K562 (cell line): ENCODE measurements around the gene PPM1D. TPM values are rescaled to one million over a fixed set of nuclear protein-coding genes. Genes with fewer than 3 reads are reported as not detected.

ENCODE experiments used
- ATAC-seq: fragments of 200-7000 bp; cut with Tn5 transposase; 3 replicates; pipeline ENCODE4 v1.9.1; 2020; ENCODE audit warnings: moderate library complexity
- BruUV-seq: library from RNA; stranded (reverse); fragments of 400-500 nt; replicated peaks from 2 replicates; lab custom pipeline; 2021; lab: Mats Ljungman, UMichigan
- CTCF ChIA-PET: fragments of 300-600 bp; formaldehyde crosslinking; extraction: SDS; loops from one replicate; lab custom pipeline; 2021; ENCODE audit warnings: low intra/inter-chr PET ratio; lab: Yijun Ruan, JAX
- POLR2A ChIA-PET: fragments of 300-600, 350-650 bp; sonication (Branson Sonifier 250); formaldehyde crosslinking; extraction: SDS; loops from one replicate; lab custom pipeline; 2021; ENCODE audit warnings: antibody characterized with exemption, inconsistent platforms; lab: Yijun Ruan, JAX
- DNase-seq, 4 experiments: peaks; one replicate each; pipeline versions ENCODE4 v3.0.0 to v3.0.0-alpha.2; 2011 to 2018; ENCODE audit warnings: low spot score in 3 of 4, mixed read lengths in 3 of 4; ENCODE audit errors: extremely low read depth in 1 of 4
- FAIRE-seq: peaks from 2 replicates; lab custom pipeline; 2011; peaks lifted over from hg19 to GRCh38; lab: Jason Lieb, UNC
- H2AFZ ChIP-seq: 2 replicates; pipeline ENCODE4 v1.6.0; 2011; ENCODE audit warnings: low read depth, low read length, control low read depth, inconsistent platforms
- H3K27ac ChIP-seq: fragments of 200-600 bp; 3 replicates; pipeline ENCODE4 v1.8.0; 2011; ENCODE audit warnings: low read depth, mild to moderate bottlenecking, control low read depth, inconsistent platforms, low read length, moderate library complexity, mixed read lengths; ENCODE audit errors: extremely low read depth
- H3K27me3 ChIP-seq, 2 experiments: fragments of 300-600 bp in 1 of 2; 2 replicates in 1 of 2; 3 replicates in 1 of 2; pipeline versions ENCODE4 v1.6.0 to v1.8.0; 2011; ENCODE audit warnings: inconsistent platforms in 2 of 2, low read length in 2 of 2, mild to moderate bottlenecking in 1 of 2, mixed read lengths in 1 of 2, moderate library complexity in 1 of 2; ENCODE audit not compliant: control insufficient read depth in 2 of 2, insufficient read depth in 2 of 2
- H3K36me3 ChIP-seq: fragments of 300-600 bp; 3 replicates; pipeline ENCODE4 v1.8.0; 2011; ENCODE audit warnings: mild to moderate bottlenecking, low read length, inconsistent platforms; ENCODE audit not compliant: control insufficient read depth, insufficient read depth
- H3K4me1 ChIP-seq, 2 experiments: fragments of 200-600 bp in 1 of 2; replicated peaks in 1 of 2; 2 replicates in 1 of 2; 3 replicates in 1 of 2; pipeline versions ENCODE4 v1.5.1 to v1.8.0; 2011; ENCODE audit warnings: inconsistent platforms in 2 of 2, low read length in 2 of 2, mild to moderate bottlenecking in 1 of 2, mixed read lengths in 1 of 2, moderate library complexity in 1 of 2; ENCODE audit not compliant: control insufficient read depth in 2 of 2, insufficient read depth in 2 of 2
- H3K4me2 ChIP-seq: 2 replicates; pipeline ENCODE4 v1.6.1; 2011; ENCODE audit warnings: low read length, control low read depth, inconsistent platforms, mixed read lengths; ENCODE audit not compliant: insufficient read depth
- H3K4me3 ChIP-seq: fragments of 200-600 bp; sonication (generic), shearing (Covaris generic); 2 replicates; pipeline ENCODE4 v1.5.1; 2016; ENCODE audit warnings: control low read depth, inconsistent platforms
- H3K79me2 ChIP-seq: fragments of 200-600 bp; 3 replicates; pipeline ENCODE4 v1.8.0; 2011; ENCODE audit warnings: low read length, inconsistent platforms; ENCODE audit not compliant: control insufficient read depth, insufficient read depth
- H3K9ac ChIP-seq, 2 experiments: 2 replicates each; pipeline versions ENCODE4 v1.6.0 to v1.6.1; 2011; ENCODE audit warnings: low read depth in 2 of 2, low read length in 2 of 2, control low read depth in 1 of 2, inconsistent platforms in 1 of 2, mild to moderate bottlenecking in 1 of 2, mixed read lengths in 1 of 2; ENCODE audit not compliant: insufficient read depth in 1 of 2
- H3K9me1 ChIP-seq: one replicate; pipeline ENCODE4 v1.6.0; 2011; ENCODE audit warnings: inconsistent platforms, mild to moderate bottlenecking, low read length, moderate library complexity; ENCODE audit not compliant: control insufficient read depth, insufficient read depth
- H3K9me3 ChIP-seq: replicated peaks from 2 replicates; pipeline ENCODE4 v1.5.1; 2011; ENCODE audit warnings: low read depth, low read length, inconsistent platforms; ENCODE audit not compliant: control insufficient read depth, insufficient read depth
- H4K20me1 ChIP-seq: replicated peaks from 2 replicates; pipeline ENCODE4 v1.6.1; 2011; ENCODE audit warnings: low read length, inconsistent platforms, mixed read lengths; ENCODE audit not compliant: control insufficient read depth, insufficient read depth
- EHMT2 ChIP-seq: fragments of 450-650 bp; IDR thresholded peaks from 2 replicates; pipeline ENCODE4 v1.6.1; 2018; ENCODE audit warnings: antibody characterized with exemption
- REST ChIP-seq, 2 experiments: fragments of 450-650 bp; formaldehyde crosslinking in 1 of 2; IDR thresholded peaks; 2 replicates each; pipeline versions ENCODE4 v1.4.0 to v1.6.1; 2014 to 2020; ENCODE audit warnings: mild to moderate bottlenecking in 2 of 2, borderline replicate concordance in 1 of 2, low read depth in 1 of 2
- SMC3 ChIP-seq: conservative IDR thresholded peaks from 2 replicates; pipeline ENCODE4 v1.6.1; 2011; ENCODE audit warnings: low read depth, low read length, improper control_type of control experiment; ENCODE audit not compliant: insufficient read depth
- ZFP1 ChIP-seq: fragments of 450-650 bp; formaldehyde crosslinking; IDR thresholded peaks from 2 replicates; pipeline ENCODE4 v1.4.0; 2020; ENCODE audit warnings: mild to moderate bottlenecking, mixed read lengths
- WGBS: fragments of 100-300 bp; shearing (Covaris generic); methylation state at CpG from one replicate; pipeline ENCODE4 v1.1.6; 2016; ENCODE audit warnings: low coverage, mixed read lengths; ENCODE audit not compliant: insufficient coverage; ENCODE audit errors: missing lambda C conversion rate; 5-methylcytosine and 5-hydroxymethylcytosine counted together
- in situ Hi-C: fragments of 300-500 bp; cut with MboI; formaldehyde crosslinking; loops from 4 replicates; pipeline ENCODE4 v1.15.0; 2018; ENCODE audit warnings: inconsistent platforms, mixed read lengths
- intact Hi-C: fragments of 100-400 bp; cut with micrococcal nuclease; formaldehyde crosslinking; loops from 2 replicates; pipeline ENCODE4 v1.14.2; 2022
- polyA plus RNA-seq, 8 experiments: library from polyadenylated mRNA; depleted of rRNA in 4 of 8; stranded (reverse) in 5 of 8; unstranded in 3 of 8; fragments of >200 nt; fragmentation: Nextera tagmentation in 2 of 8; fragmentation: Illumina TruSeq in 1 of 8; extraction: Ambion mirVana in 2 of 8; extraction: Trizol in 1 of 8; gene quantifications; 2 replicates each; pipeline versions ENCODE4 v1.2.1 to v1.2.3, GENCODE V29; 2011 to 2014; ENCODE audit warnings: inconsistent platforms in 1 of 8, missing spikeins in 1 of 8
- total RNA-seq, 7 experiments: library from RNA; depleted of rRNA in 6 of 7; stranded (reverse); fragments of >200 nt in 6 of 7; fragmentation: Illumina TruSeq in 2 of 7; extraction: Trizol in 2 of 7; gene quantifications; 2 replicates each; pipeline versions ENCODE4 v1.2.1 to v1.2.3, GENCODE V29; 2011 to 2021; ENCODE audit warnings: low replicate concordance in 1 of 7
- TF ChIP-seq, protein P1 (sequence below), 2 experiments: fragments of 450-650 bp; IDR thresholded peaks; 2 replicates each; pipeline ENCODE4 v1.6.1; 2018; ENCODE audit warnings: mild to moderate bottlenecking in 2 of 2, low read depth in 1 of 2; ENCODE audit not compliant: partially characterized antibody in 2 of 2

The PPM1D gene
- total and polyA plus RNA-seq, 9 of the 15 experiments (the other 6 are each of a cell fraction or from before 2014, with no cell fraction given), result 2.1 to 19.0 (median 7.8) TPM

GRCh38 chr17:60586288-60586974 lies 13.6 kb upstream of the PPM1D start:
- Histone ChIP-seq H3K27me3 (no peaks in the 10 kb centered on the region), H3K4me1 (no peaks in the 10 kb centered on the region), H3K4me2 (no peak overlapping the region), H3K27ac (no peak overlapping the region), H3K9me1 (no peaks in the 10 kb centered on the region), H3K79me2 (no peaks in the 10 kb centered on the region), H2AFZ (no peak overlapping the region), H3K9ac (no peak overlapping the region), H3K36me3 (no peaks in the 10 kb centered on the region), H4K20me1 (no peaks in the 10 kb centered on the region), H3K4me3 (no peak overlapping the region), H3K9me3 (no peaks in the 10 kb centered on the region)
- CTCF ChIA-PET, result no interaction called here
- peak in 2 of 4 experiments; percentile 19 to 51 for DNase-seq
- no TSS peak for BruUV-seq
- peak; percentile 86 for ATAC-seq
- intact Hi-C loops (no loop called here), in situ Hi-C loops (no loop called here)
- POLR2A ChIA-PET, result interaction anchor here (0.8 kb wide), 1 partner anchor 9 kb away, joined by 3 read pairs; no protein-coding TSS in a partner anchor
- peak; percentile 48 for FAIRE-seq
- WGBS, result 10% methylated on average over 3 of the region's 3 CpGs
- TF ChIP-seq, protein P1, sequence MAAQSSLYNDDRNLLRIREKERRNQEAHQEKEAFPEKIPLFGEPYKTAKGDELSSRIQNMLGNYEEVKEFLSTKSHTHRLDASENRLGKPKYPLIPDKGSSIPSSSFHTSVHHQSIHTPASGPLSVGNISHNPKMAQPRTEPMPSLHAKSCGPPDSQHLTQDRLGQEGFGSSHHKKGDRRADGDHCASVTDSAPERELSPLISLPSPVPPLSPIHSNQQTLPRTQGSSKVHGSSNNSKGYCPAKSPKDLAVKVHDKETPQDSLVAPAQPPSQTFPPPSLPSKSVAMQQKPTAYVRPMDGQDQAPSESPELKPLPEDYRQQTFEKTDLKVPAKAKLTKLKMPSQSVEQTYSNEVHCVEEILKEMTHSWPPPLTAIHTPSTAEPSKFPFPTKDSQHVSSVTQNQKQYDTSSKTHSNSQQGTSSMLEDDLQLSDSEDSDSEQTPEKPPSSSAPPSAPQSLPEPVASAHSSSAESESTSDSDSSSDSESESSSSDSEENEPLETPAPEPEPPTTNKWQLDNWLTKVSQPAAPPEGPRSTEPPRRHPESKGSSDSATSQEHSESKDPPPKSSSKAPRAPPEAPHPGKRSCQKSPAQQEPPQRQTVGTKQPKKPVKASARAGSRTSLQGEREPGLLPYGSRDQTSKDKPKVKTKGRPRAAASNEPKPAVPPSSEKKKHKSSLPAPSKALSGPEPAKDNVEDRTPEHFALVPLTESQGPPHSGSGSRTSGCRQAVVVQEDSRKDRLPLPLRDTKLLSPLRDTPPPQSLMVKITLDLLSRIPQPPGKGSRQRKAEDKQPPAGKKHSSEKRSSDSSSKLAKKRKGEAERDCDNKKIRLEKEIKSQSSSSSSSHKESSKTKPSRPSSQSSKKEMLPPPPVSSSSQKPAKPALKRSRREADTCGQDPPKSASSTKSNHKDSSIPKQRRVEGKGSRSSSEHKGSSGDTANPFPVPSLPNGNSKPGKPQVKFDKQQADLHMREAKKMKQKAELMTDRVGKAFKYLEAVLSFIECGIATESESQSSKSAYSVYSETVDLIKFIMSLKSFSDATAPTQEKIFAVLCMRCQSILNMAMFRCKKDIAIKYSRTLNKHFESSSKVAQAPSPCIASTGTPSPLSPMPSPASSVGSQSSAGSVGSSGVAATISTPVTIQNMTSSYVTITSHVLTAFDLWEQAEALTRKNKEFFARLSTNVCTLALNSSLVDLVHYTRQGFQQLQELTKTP (IDR thresholded peaks at IDR 0.05; ENCODE audit: low read depth in 1 of 2, partially characterized antibody in 2 of 2), result peak in 1 of 2 experiments; percentile 26
- TF ChIP-seq ZFP1, result no peak
- peak; percentile 63; the same call in 1 of the 2 replicates for TF ChIP-seq EHMT2
- 0 out of 2 replicates have a peak, but pooled peaks have one; percentile 14 for TF ChIP-seq SMC3
- TF ChIP-seq REST (IDR thresholded peaks at IDR 0.05; ENCODE audit: borderline replicate concordance), result peak; percentile 91
- TF ChIP-seq REST (CRISPR knock-in tag; IDR thresholded peaks at IDR 0.05; ENCODE audit: low read depth), result 0 out of 2 replicates have a peak, but pooled peaks have one; percentile 62
